Activated CD8-positive, alpha-beta T cell treated with anti-CD3 and anti-CD28 coated beads for 36 hours (primary cell): ENCODE data around the gene MLKL. TPM values are rescaled to one million over a fixed set of nuclear protein-coding genes. Genes with fewer than 3 reads are reported as not detected.

Experiments
- ATAC-seq: fragments of 200-7000 bp; cut with Tn5 transposase; one replicate; pipeline ENCODE4 v1.10.0; 2021; ENCODE audit warnings: mild to moderate bottlenecking, moderate library complexity
- CTCF ChIA-PET: fragments of 350-600 bp; sonication (Branson Sonifier 250); formaldehyde crosslinking; loops from one replicate; lab custom pipeline; 2021; ENCODE audit warnings: antibody characterized with exemption; lab: Charles Lee
- POLR2A ChIA-PET: fragments of 350-600 bp; sonication (Branson Sonifier 250); formaldehyde crosslinking; loops from one replicate; lab custom pipeline; 2021; ENCODE audit warnings: antibody characterized with exemption; lab: Charles Lee
- DNase-seq: peaks from one replicate; pipeline ENCODE4 v3.0.0-alpha.2; 2020
- H3K27ac Mint-ChIP-seq: one replicate; pipeline ENCODE4 v1.8.0; 2021; ENCODE audit warnings: mild to moderate bottlenecking, mixed read lengths
- H3K27me3 Mint-ChIP-seq: one replicate; pipeline ENCODE4 v1.8.0; 2021; ENCODE audit warnings: mixed read lengths
- H3K36me3 Mint-ChIP-seq: one replicate; pipeline ENCODE4 v1.8.0; 2021; ENCODE audit warnings: low read depth, mixed read lengths
- H3K4me1 Mint-ChIP-seq: one replicate; pipeline ENCODE4 v1.8.0; 2021; ENCODE audit warnings: low read depth, mixed read lengths
- H3K4me3 Mint-ChIP-seq: one replicate; pipeline ENCODE4 v1.8.0; 2021; ENCODE audit warnings: mild to moderate bottlenecking, moderate library complexity, mixed read lengths
- H3K9me3 Mint-ChIP-seq: one replicate; pipeline ENCODE4 v1.8.0; 2021; ENCODE audit warnings: mixed read lengths
- intact Hi-C: fragments of 100-400 bp; cut with micrococcal nuclease; formaldehyde crosslinking; loops from one replicate; pipeline ENCODE4 v1.10.0; 2022
- total RNA-seq, 2 experiments: library from RNA; stranded (reverse); gene quantifications; one replicate each; pipeline ENCODE4 v1.2.3, GENCODE V29; 2021
- TF ChIP-seq, protein P1 (sequence below): fragments of 200-600 bp; IDR thresholded peaks from one replicate; pipeline ENCODE4 v1.8.0; 2022; ENCODE audit warnings: antibody characterized with exemption, mild to moderate bottlenecking

The MLKL gene
- total RNA-seq, 2 experiments from 2014 or later = 18.5 to 18.8 TPM

DNA sequence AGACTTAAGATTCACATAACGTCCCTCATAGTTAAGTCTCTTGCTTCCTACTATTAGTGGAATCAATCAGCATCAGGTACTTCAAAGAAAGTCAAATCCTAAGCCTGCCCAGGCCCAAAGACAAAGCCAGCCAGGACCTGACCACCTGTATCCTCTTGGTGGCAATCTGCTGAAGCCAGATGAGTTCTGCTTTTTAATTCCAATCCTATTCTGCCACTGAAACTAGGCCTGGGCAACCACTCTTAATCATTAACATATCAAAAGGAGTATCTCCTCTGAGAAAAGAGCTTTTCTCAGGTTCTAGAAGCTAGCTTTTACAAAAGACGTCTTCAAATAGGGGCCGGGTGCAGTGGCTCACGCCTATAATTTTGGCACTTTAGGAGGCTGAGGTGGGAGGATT, 78.7 kb downstream of the MLKL start:
- DNase-seq (no peak), ATAC-seq (no peak)
- Mint-ChIP-seq H3K36me3 (peaks cover 57% of the 10 kb centered on the region), H3K27ac (no peak overlapping the region), H3K4me1 (peaks cover 27% of the 10 kb centered on the region), H3K9me3 (no peaks in the 10 kb centered on the region), H3K27me3 (no peaks in the 10 kb centered on the region), H3K4me3 (no peak overlapping the region)
- intact Hi-C loops = no loop called here
- ChIA-PET POLR2A (interaction anchor here (1.1 to 1.2 kb wide), 2 partner anchors 11 to 42 kb away, joined by 3 read pairs; no protein-coding TSS in a partner anchor), CTCF (interaction anchor here (0.7 to 1.4 kb wide), 6 partner anchors 11 to 157 kb away, joined by 3 to 10 read pairs (median 4); no protein-coding TSS in a partner anchor)
- TF ChIP-seq, protein P1, sequence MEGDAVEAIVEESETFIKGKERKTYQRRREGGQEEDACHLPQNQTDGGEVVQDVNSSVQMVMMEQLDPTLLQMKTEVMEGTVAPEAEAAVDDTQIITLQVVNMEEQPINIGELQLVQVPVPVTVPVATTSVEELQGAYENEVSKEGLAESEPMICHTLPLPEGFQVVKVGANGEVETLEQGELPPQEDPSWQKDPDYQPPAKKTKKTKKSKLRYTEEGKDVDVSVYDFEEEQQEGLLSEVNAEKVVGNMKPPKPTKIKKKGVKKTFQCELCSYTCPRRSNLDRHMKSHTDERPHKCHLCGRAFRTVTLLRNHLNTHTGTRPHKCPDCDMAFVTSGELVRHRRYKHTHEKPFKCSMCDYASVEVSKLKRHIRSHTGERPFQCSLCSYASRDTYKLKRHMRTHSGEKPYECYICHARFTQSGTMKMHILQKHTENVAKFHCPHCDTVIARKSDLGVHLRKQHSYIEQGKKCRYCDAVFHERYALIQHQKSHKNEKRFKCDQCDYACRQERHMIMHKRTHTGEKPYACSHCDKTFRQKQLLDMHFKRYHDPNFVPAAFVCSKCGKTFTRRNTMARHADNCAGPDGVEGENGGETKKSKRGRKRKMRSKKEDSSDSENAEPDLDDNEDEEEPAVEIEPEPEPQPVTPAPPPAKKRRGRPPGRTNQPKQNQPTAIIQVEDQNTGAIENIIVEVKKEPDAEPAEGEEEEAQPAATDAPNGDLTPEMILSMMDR = no peak

Other genes starting within 250 kb of the MLKL start
- gene GLG1, start 93.7 kb downstream of the MLKL start, total RNA-seq = 10 to 100 TPM; 70.0 to 74.9 TPM
- 10 to 100 TPM; 96.5 to 99.8 TPM for gene RFWD3, start 34.0 kb downstream of the MLKL start, total RNA-seq
- not detected for gene FA2H, start 74.0 kb upstream of the MLKL start, total RNA-seq